GM12878 (cell line): ENCODE data around the gene TMSB4X. TPM values are rescaled to one million over a fixed set of nuclear protein-coding genes. Genes with fewer than 3 reads are reported as not detected.

Source experiments
- ATAC-seq: fragments of 200-7000 bp; cut with Tn5 transposase; 3 replicates; pipeline ENCODE4 v1.9.1; 2020; ENCODE audit warnings: mild to moderate bottlenecking, moderate library complexity
- BruUV-seq: library from RNA; stranded (reverse); fragments of 400-500 nt; replicated peaks from 2 replicates; lab custom pipeline; 2021; lab: Mats Ljungman, UMichigan
- CTCF ChIA-PET: fragments of 300-600 bp; sonication (Branson Sonifier 250); formaldehyde crosslinking; extraction: SDS; loops from one replicate; lab custom pipeline; 2021; ENCODE audit warnings: inconsistent platforms; lab: Yijun Ruan, JAX
- POLR2A ChIA-PET: fragments of 350-600 bp; formaldehyde crosslinking; extraction: SDS; loops from one replicate; lab custom pipeline; 2021; ENCODE audit warnings: inconsistent platforms; lab: Charles Lee
- RAD21 ChIA-PET: fragments of 300-600 bp; sonication (Branson Sonifier 250); formaldehyde crosslinking; loops from one replicate; lab custom pipeline; 2023; ENCODE audit warnings: antibody characterized with exemption; ENCODE audit not compliant: unreplicated experiment; lab: Charles Lee
- SMC1A ChIA-PET: fragments of 300-600 bp; sonication (Branson Sonifier 250); formaldehyde crosslinking; loops from one replicate; lab custom pipeline; 2023; ENCODE audit not compliant: unreplicated experiment, uncharacterized antibody; lab: Charles Lee
- DNase-seq: peaks from one replicate; pipeline ENCODE4 v3.0.0-alpha.2; 2011; ENCODE audit warnings: low read depth, low spot score
- FAIRE-seq: peaks from 3 replicates; lab custom pipeline; 2011; peaks lifted over from hg19 to GRCh38; lab: Jason Lieb, UNC
- H2AFZ ChIP-seq: 2 replicates; pipeline ENCODE4 v1.6.0; 2011; ENCODE audit warnings: low read depth, low read length, control low read depth; ENCODE audit not compliant: control insufficient read depth
- H3K27ac ChIP-seq: 2 replicates; pipeline ENCODE4 v1.5.1; 2011; ENCODE audit warnings: control low read depth; ENCODE audit not compliant: control insufficient read depth, insufficient read depth
- H3K27me3 ChIP-seq, 2 experiments: replicated peaks in 1 of 2; 2 replicates each; pipeline versions ENCODE4 v1.6.0 to v1.6.1; 2011; ENCODE audit warnings: low read length in 1 of 2; ENCODE audit not compliant: control insufficient read depth in 2 of 2, insufficient read depth in 2 of 2
- H3K36me3 ChIP-seq, 2 experiments: 2 replicates each; pipeline ENCODE4 v1.5.1; 2011; ENCODE audit warnings: low read length in 1 of 2; ENCODE audit not compliant: control insufficient read depth in 2 of 2, insufficient read depth in 2 of 2
- H3K4me1 ChIP-seq: 2 replicates; pipeline ENCODE4 v1.6.1; 2011; ENCODE audit warnings: mild to moderate bottlenecking, low read length, moderate library complexity, mixed read lengths; ENCODE audit not compliant: control insufficient read depth, insufficient read depth
- H3K4me2 ChIP-seq: 2 replicates; pipeline ENCODE4 v1.6.0; 2011; ENCODE audit warnings: control low read depth; ENCODE audit not compliant: control insufficient read depth, insufficient read depth
- H3K4me3 ChIP-seq: fragments of 200-600 bp; sonication (generic); 2 replicates; pipeline ENCODE4 v1.5.1; 2016
- H3K79me2 ChIP-seq: 2 replicates; pipeline ENCODE4 v1.6.0; 2011; ENCODE audit warnings: low read length; ENCODE audit not compliant: control insufficient read depth, insufficient read depth
- H3K9ac ChIP-seq: 2 replicates; pipeline ENCODE4 v1.8.0; 2011; ENCODE audit warnings: low read length, control low read depth, mixed read lengths; ENCODE audit not compliant: control insufficient read depth, insufficient read depth
- H3K9me3 ChIP-seq: replicated peaks from 3 replicates; pipeline ENCODE4 v1.5.1; 2011; ENCODE audit warnings: mild to moderate bottlenecking, low read length; ENCODE audit not compliant: control insufficient read depth, insufficient read depth
- H4K20me1 ChIP-seq: 2 replicates; pipeline ENCODE4 v1.6.0; 2011; ENCODE audit not compliant: control insufficient read depth, insufficient read depth
- BCL11A ChIP-seq: IDR thresholded peaks from 2 replicates; pipeline ENCODE4 v1.6.1; 2011; ENCODE audit warnings: low read depth, low read length
- CBX5 ChIP-seq: sonication (generic); IDR thresholded peaks from 2 replicates; pipeline ENCODE4 v1.6.1; 2016; ENCODE audit warnings: low read depth, moderate library complexity, mild to moderate bottlenecking, inconsistent platforms
- CHD2 ChIP-seq: IDR thresholded peaks from 2 replicates; pipeline ENCODE4 v1.6.1; 2011; ENCODE audit warnings: low read depth, low read length, improper control_type of control experiment, borderline replicate concordance
- CREB1 ChIP-seq: IDR thresholded peaks from 2 replicates; pipeline ENCODE4 v1.6.1; 2012; ENCODE audit warnings: low read depth, mild to moderate bottlenecking, inconsistent platforms
- EED ChIP-seq: sonication (generic); IDR thresholded peaks from 2 replicates; pipeline ENCODE4 v1.6.1; 2016; ENCODE audit warnings: antibody characterized with exemption, low read depth
- IRF4 ChIP-seq: IDR thresholded peaks from 2 replicates; pipeline ENCODE4 v1.6.1; 2011; ENCODE audit warnings: low read depth, low read length
- JUND ChIP-seq: IDR thresholded peaks from 2 replicates; pipeline ENCODE4 v1.6.1; 2012; ENCODE audit warnings: low read depth, mild to moderate bottlenecking, low read length, improper control_type of control experiment, moderate library complexity
- NFIC ChIP-seq: IDR thresholded peaks from 2 replicates; pipeline ENCODE4 v1.6.1; 2012; ENCODE audit warnings: low read depth, mild to moderate bottlenecking, inconsistent platforms, low read length, moderate library complexity
- PBX3 ChIP-seq: IDR thresholded peaks from 2 replicates; pipeline ENCODE4 v1.6.1; 2011; ENCODE audit warnings: mild to moderate bottlenecking, low read depth, low read length, moderate library complexity; ENCODE audit not compliant: insufficient replicate concordance
- PML ChIP-seq: IDR thresholded peaks from 2 replicates; pipeline ENCODE4 v1.6.1; 2012; ENCODE audit warnings: low read length, inconsistent platforms
- RAD21 ChIP-seq: IDR thresholded peaks from 2 replicates; pipeline ENCODE4 v1.6.1; 2011; ENCODE audit warnings: mild to moderate bottlenecking, low read depth, low read length, moderate library complexity; ENCODE audit not compliant: insufficient read depth
- RBBP5 ChIP-seq: fragments of 200-600 bp; sonication (generic); conservative IDR thresholded peaks from 2 replicates; pipeline ENCODE4 v1.6.1; 2016
- SP1 ChIP-seq: IDR thresholded peaks from one replicate; pipeline ENCODE4 v1.6.1; 2011; ENCODE audit warnings: low read depth, low read length
- SPI1 ChIP-seq: IDR thresholded peaks from 2 replicates; pipeline ENCODE4 v1.6.1; 2011; ENCODE audit warnings: low read depth, mild to moderate bottlenecking, low read length, moderate library complexity, borderline replicate concordance; ENCODE audit not compliant: insufficient read depth
- TCF3 ChIP-seq: IDR thresholded peaks from 2 replicates; pipeline ENCODE4 v1.6.1; 2012; ENCODE audit warnings: low read depth, mild to moderate bottlenecking, low read length, borderline replicate concordance; ENCODE audit not compliant: insufficient read depth
- ZSCAN29 ChIP-seq: fragments of 450-650 bp; IDR thresholded peaks from 2 replicates; pipeline ENCODE4 v1.6.1; 2017; ENCODE audit warnings: mild to moderate bottlenecking, moderate library complexity
- WGBS: methylation state at CpG from one replicate; pipeline ENCODE4 v1.1.6; 2016; ENCODE audit warnings: low lambda C conversion rate; ENCODE audit not compliant: insufficient replicate concordance, insufficient coverage; ENCODE audit errors: missing lambda C conversion rate; 5-methylcytosine and 5-hydroxymethylcytosine counted together
- in situ Hi-C: fragments of 300-500 bp; cut with MboI; formaldehyde crosslinking; loops from 9 replicates; pipeline ENCODE4 v1.14.3; 2018; ENCODE audit warnings: mixed read lengths
- intact Hi-C: fragments of 100-400 bp; cut with micrococcal nuclease; formaldehyde crosslinking; loops from one replicate; pipeline ENCODE4 v1.14.2; 2022; ENCODE audit not compliant: unreplicated experiment
- polyA plus RNA-seq, 11 experiments: library from polyadenylated mRNA; depleted of rRNA in 4 of 11; unstranded in 6 of 11; stranded (reverse) in 5 of 11; fragments of >200 nt; fragmentation: Nextera tagmentation in 4 of 11; fragmentation: Illumina TruSeq in 1 of 11; extraction: Ambion mirVana in 4 of 11; extraction: Trizol in 1 of 11; gene quantifications; 1 replicate in 1 of 11; 2 replicates in 10 of 11; pipeline versions ENCODE4 v1.2.1 to v1.2.3, GENCODE V29; 2011 to 2016; ENCODE audit warnings: inconsistent platforms in 2 of 11, missing spikeins in 2 of 11, low read depth in 1 of 11
- total RNA-seq, 4 experiments: library from RNA; depleted of rRNA in 3 of 4; stranded (reverse); fragments of >200 nt in 3 of 4; fragmentation: Illumina TruSeq in 1 of 4; extraction: Trizol in 1 of 4; gene quantifications; 2 replicates each; pipeline versions ENCODE4 v1.2.1 to v1.2.3, GENCODE V29; 2013 to 2021
- TF ChIP-seq, protein P1 (sequence below): fragments of 450-650 bp; IDR thresholded peaks from 2 replicates; pipeline ENCODE4 v1.6.1; 2016; ENCODE audit warnings: mild to moderate bottlenecking
- TF ChIP-seq, protein P2 (sequence below): IDR thresholded peaks from 2 replicates; pipeline ENCODE4 v1.6.1; 2012; ENCODE audit warnings: low read length, inconsistent platforms

Gene TMSB4X
- total and polyA plus RNA-seq, 10 of the 15 experiments (the other 5 are each of a cell fraction or from before 2014, with no cell fraction given): 13,924 to 37,234 (median 23,705) TPM

DNA sequence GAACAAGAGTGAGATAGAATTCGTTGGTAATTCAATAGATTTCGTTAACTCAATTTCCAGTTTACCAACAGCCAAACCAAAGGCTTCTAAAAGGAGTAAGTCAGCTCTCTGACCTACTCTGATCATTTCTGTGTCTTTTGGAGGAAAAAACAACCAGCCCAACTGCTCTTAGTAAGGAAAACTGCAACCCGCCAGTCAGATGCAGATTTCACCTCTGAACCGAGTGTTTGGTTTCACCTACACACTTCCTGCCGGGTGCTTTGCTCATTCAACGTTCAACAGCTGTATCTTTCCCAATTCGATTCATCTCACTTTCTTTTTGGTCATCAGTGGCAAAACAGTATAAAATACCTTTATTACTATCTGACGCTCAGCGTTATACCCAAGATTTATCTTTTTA is 24.5 kb downstream of the TMSB4X start:
- DNase-seq: no peak
- peak; percentile 82 for FAIRE-seq
- H3K9me3 ChIP-seq: no peaks in the 10 kb centered on the region
- no peaks in the 10 kb centered on the region for H3K36me3 ChIP-seq
- peak; percentile 67 for ATAC-seq
- WGBS: 4% methylated on average over 9 of the region's 9 CpGs
- peaks cover 59% of the 10 kb centered on the region for H3K4me1 ChIP-seq
- ChIA-PET SMC1A (interaction anchor here (1.0 to 25.1 kb wide), 9 partner anchors 12 to 83 kb away, joined by 3 to 847 read pairs (median 83); partner anchors contain the start of gene TMSB4X), POLR2A (interaction anchor here (0.6 to 17.2 kb wide), 11 partner anchors 13 to 255 kb away, joined by 3 to 280 read pairs (median 5); no protein-coding TSS in a partner anchor), CTCF (interaction anchor here (0.8 to 12.2 kb wide), 9 partner anchors 14 to 474 kb away, joined by 3 to 123 read pairs (median 5); no protein-coding TSS in a partner anchor), RAD21 (interaction anchor here (0.8 to 22.5 kb wide), 12 partner anchors 9 to 256 kb away, joined by 3 to 689 read pairs (median 22); partner anchors contain the start of gene TMSB4X)
- H3K4me3 ChIP-seq: peak overlapping the region; percentile 9; the same call in 1 of the 2 replicates
- peak overlapping the region; percentile 91 for H3K27ac ChIP-seq
- H3K79me2 ChIP-seq: no peaks in the 10 kb centered on the region; the same call in none of the 2 replicates
- H4K20me1 ChIP-seq: no peaks in the 10 kb centered on the region
- no peak overlapping the region for H2AFZ ChIP-seq
- peak overlapping the region; percentile 48 for H3K9ac ChIP-seq
- intact Hi-C loops: no loop called here
- peak overlapping the region; percentile 72 for H3K4me2 ChIP-seq
- no peaks in the 10 kb centered on the region for H3K27me3 ChIP-seq
- BruUV-seq: no TSS peak
- in situ Hi-C loops: no loop called here
- TF ChIP-seq JUND: 0 out of 2 replicates have a peak, but pooled peaks have one; percentile 33
- peak; percentile 32 for TF ChIP-seq PBX3
- peak; percentile 57; the same call in 1 of the 2 replicates for TF ChIP-seq CHD2
- peak; percentile 29; the same call in 1 of the 2 replicates for TF ChIP-seq SPI1
- TF ChIP-seq EED: peak; percentile 89
- TF ChIP-seq IRF4: peak; percentile 89
- TF ChIP-seq ZSCAN29: no peak
- TF ChIP-seq RBBP5: no peak
- TF ChIP-seq NFIC: peak; percentile 65; the same call in 1 of the 2 replicates
- TF ChIP-seq CBX5: peak; percentile 60; the same call in 1 of the 2 replicates
- peak; percentile 80; the same call in 1 of the 2 replicates for TF ChIP-seq BCL11A
- peak; percentile 91; the same call in 1 of the 2 replicates for TF ChIP-seq TCF3
- TF ChIP-seq, protein P1, sequence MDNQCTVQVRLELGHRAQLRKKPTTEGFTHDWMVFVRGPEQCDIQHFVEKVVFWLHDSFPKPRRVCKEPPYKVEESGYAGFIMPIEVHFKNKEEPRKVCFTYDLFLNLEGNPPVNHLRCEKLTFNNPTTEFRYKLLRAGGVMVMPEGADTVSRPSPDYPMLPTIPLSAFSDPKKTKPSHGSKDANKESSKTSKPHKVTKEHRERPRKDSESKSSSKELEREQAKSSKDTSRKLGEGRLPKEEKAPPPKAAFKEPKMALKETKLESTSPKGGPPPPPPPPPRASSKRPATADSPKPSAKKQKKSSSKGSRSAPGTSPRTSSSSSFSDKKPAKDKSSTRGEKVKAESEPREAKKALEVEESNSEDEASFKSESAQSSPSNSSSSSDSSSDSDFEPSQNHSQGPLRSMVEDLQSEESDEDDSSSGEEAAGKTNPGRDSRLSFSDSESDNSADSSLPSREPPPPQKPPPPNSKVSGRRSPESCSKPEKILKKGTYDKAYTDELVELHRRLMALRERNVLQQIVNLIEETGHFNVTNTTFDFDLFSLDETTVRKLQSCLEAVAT: peak; percentile 76
- TF ChIP-seq, protein P2, sequence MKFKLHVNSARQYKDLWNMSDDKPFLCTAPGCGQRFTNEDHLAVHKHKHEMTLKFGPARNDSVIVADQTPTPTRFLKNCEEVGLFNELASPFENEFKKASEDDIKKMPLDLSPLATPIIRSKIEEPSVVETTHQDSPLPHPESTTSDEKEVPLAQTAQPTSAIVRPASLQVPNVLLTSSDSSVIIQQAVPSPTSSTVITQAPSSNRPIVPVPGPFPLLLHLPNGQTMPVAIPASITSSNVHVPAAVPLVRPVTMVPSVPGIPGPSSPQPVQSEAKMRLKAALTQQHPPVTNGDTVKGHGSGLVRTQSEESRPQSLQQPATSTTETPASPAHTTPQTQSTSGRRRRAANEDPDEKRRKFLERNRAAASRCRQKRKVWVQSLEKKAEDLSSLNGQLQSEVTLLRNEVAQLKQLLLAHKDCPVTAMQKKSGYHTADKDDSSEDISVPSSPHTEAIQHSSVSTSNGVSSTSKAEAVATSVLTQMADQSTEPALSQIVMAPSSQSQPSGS: peak; percentile 58; the same call in 1 of the 2 replicates
- peak; percentile 45 for TF ChIP-seq SP1
- peak; percentile 67 for TF ChIP-seq CREB1
- TF ChIP-seq PML: peak; percentile 64; the same call in 1 of the 2 replicates
- peak; percentile 17; the same call in 1 of the 2 replicates for TF ChIP-seq RAD21
